Suprapubic skin (tissue), 4 donors: Measurements from ENCODE around the gene ADGRB3. TPM values are rescaled to one million over a fixed set of nuclear protein-coding genes. Genes with fewer than 3 reads are reported as not detected.

Source experiments
- DNase-seq, 2 donors: peaks; one replicate each; pipeline ENCODE4 v3.0.0-alpha.2; 2019; ENCODE audit warnings: low spot score in 2 of 2
- H3K27ac ChIP-seq: fragments of 200-600 bp; sonication (generic); one replicate; pipeline ENCODE4 v1.5.1; 2019
- H3K27me3 ChIP-seq: fragments of 200-600 bp; sonication (generic); one replicate; pipeline ENCODE4 v1.5.1; 2019
- H3K36me3 ChIP-seq: fragments of 200-600 bp; sonication (generic); one replicate; pipeline ENCODE4 v1.5.1; 2019
- H3K4me1 ChIP-seq: fragments of 200-600 bp; sonication (generic); one replicate; pipeline ENCODE4 v1.5.1; 2019
- H3K4me3 ChIP-seq: fragments of 200-600 bp; sonication (generic); one replicate; pipeline ENCODE4 v1.5.1; 2019; ENCODE audit warnings: mild to moderate bottlenecking
- H3K9me3 ChIP-seq: fragments of 200-600 bp; sonication (generic); one replicate; pipeline ENCODE4 v1.5.1; 2019
- CTCF ChIP-seq, 2 donors: fragments of 200-600 bp in 1 of 2; fragments of 450-650 bp in 1 of 2; sonication (generic) in 1 of 2; IDR thresholded peaks; one replicate each; pipeline ENCODE4 v1.5.1; 2016 to 2019; ENCODE audit warnings: antibody characterized with exemption in 2 of 2, mild to moderate bottlenecking in 1 of 2, moderate library complexity in 1 of 2
- EP300 ChIP-seq: sonication (generic); formaldehyde crosslinking; IDR thresholded peaks from one replicate; pipeline ENCODE4 v1.6.1; 2017; ENCODE audit warnings: antibody characterized with exemption
- POLR2A ChIP-seq, 2 donors: fragments of 450-650 bp; IDR thresholded peaks; one replicate each; pipeline ENCODE4 v1.6.1; 2017; ENCODE audit warnings: antibody characterized with exemption in 2 of 2, mild to moderate bottlenecking in 2 of 2, moderate library complexity in 2 of 2
- POLR2AphosphoS5 ChIP-seq, 3 donors: sonication (generic); formaldehyde crosslinking; IDR thresholded peaks; one replicate each; pipeline ENCODE4 v1.6.1; 2017; ENCODE audit warnings: antibody characterized with exemption in 3 of 3
- whole genome bisulfite sequencing: methylation state at CpG from one replicate; pipeline ENCODE4 v1.1.5; 2018; 5-methylcytosine and 5-hydroxymethylcytosine counted together
- total RNA-seq, 4 donors: library from RNA; depleted of rRNA; stranded (reverse); fragments of >200 nt; gene quantifications; one replicate each; pipeline ENCODE4 v1.1.0, GENCODE V29; 2016

ADGRB3 gene
- total RNA-seq, 4 donors from 2014 or later, result 0.42 to 2.2 (median 1.3) TPM

DNA sequence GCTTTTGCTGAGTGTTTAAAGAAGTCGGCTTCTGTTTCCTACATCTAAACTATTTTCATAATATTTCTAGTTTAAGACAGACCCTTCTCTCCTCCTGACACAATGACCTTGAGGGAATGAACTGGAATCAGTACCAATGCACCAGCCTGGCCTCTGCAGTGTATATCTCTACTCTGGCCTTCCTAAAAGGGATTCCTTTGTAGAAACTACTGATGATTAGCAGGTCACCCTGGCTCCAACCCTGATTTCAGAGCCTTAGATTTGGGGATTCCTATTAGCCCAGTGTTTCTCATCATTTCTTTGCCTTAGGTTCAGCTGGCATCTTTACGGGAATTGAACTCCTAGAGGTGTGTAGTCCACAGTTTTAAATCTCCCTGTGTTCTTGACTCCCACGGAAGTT, 75.4 kb downstream of the ADGRB3 start:
- no peaks in the 10 kb centered on the region for H3K36me3 ChIP-seq
- no peaks in the 10 kb centered on the region for H3K4me1 ChIP-seq
- H3K9me3 ChIP-seq, result no peaks in the 10 kb centered on the region
- TF ChIP-seq CTCF (IDR thresholded peaks at IDR 0.05) (no peak), EP300 (no peak), POLR2AphosphoS5 (IDR thresholded peaks at IDR 0.05) (no peak), POLR2A (IDR thresholded peaks at IDR 0.05) (no peak)
- no peak for DNase-seq
- no peaks in the 10 kb centered on the region for H3K27me3 ChIP-seq
- no peak overlapping the region for H3K27ac ChIP-seq
- 73% methylated on average over 3 of the region's 3 CpGs for WGBS
- no peak overlapping the region for H3K4me3 ChIP-seq

GRCh38 chr6:68710916-68711315, 75.8 kb downstream of the ADGRB3 start:
- no peak overlapping the region for H3K4me3 ChIP-seq

GRCh38 chr6:68711386-68712000, 76.4 kb downstream of the ADGRB3 start:
- Histone ChIP-seq H3K27me3 (no peaks in the 10 kb centered on the region), H3K36me3 (no peaks in the 10 kb centered on the region), H3K4me3 (no peak overlapping the region), H3K9me3 (no peaks in the 10 kb centered on the region), H3K27ac (no peak overlapping the region), H3K4me1 (no peaks in the 10 kb centered on the region)
- TF ChIP-seq EP300 (no peak), POLR2AphosphoS5 (IDR thresholded peaks at IDR 0.05) (no peak), POLR2A (IDR thresholded peaks at IDR 0.05) (no peak), CTCF (IDR thresholded peaks at IDR 0.05) (no peak)
- 69% methylated on average over 2 of the region's 2 CpGs for WGBS
- no peak for DNase-seq

More at GRCh38 chr6:68710916-68711315, 75.8 kb downstream of the ADGRB3 start:
- Histone ChIP-seq H3K36me3 (no peaks in the 10 kb centered on the region), H3K27me3 (no peaks in the 10 kb centered on the region), H3K9me3 (no peaks in the 10 kb centered on the region), H3K4me1 (no peaks in the 10 kb centered on the region), H3K27ac (no peak overlapping the region)
- no peak for DNase-seq
- 70% methylated on average over 3 of the region's 3 CpGs for WGBS
- TF ChIP-seq EP300 (no peak), CTCF (IDR thresholded peaks at IDR 0.05) (no peak), POLR2A (IDR thresholded peaks at IDR 0.05) (no peak), POLR2AphosphoS5 (IDR thresholded peaks at IDR 0.05) (no peak)

DNA sequence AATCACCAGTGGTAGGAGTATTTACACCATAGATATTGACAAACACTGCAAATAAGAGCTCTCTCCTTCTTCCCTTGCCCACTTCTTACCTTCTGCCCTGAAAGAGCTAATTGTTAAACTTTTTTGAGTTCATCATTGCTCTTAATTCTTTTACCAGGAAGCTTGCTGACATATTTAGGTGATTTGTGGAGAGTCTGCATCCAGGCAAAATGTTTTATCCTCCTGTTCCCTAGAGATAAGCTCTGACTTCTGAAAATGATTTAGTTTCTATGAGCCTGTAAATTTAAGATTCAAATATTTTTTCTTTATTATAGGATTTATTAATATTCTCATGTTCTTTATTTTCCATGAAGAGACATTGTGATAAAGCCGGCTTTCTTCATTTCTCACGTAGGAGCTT, 81.5 kb downstream of the ADGRB3 start:
- TF ChIP-seq EP300, result no peak
- no peak for TF ChIP-seq POLR2A (IDR thresholded peaks at IDR 0.05)
- TF ChIP-seq POLR2AphosphoS5 (IDR thresholded peaks at IDR 0.05), result no peak
- no peak for TF ChIP-seq CTCF (IDR thresholded peaks at IDR 0.05)
- H3K27ac ChIP-seq, result no peak overlapping the region
- WGBS, result 86% methylated on average over 2 of the region's 2 CpGs

DNA sequence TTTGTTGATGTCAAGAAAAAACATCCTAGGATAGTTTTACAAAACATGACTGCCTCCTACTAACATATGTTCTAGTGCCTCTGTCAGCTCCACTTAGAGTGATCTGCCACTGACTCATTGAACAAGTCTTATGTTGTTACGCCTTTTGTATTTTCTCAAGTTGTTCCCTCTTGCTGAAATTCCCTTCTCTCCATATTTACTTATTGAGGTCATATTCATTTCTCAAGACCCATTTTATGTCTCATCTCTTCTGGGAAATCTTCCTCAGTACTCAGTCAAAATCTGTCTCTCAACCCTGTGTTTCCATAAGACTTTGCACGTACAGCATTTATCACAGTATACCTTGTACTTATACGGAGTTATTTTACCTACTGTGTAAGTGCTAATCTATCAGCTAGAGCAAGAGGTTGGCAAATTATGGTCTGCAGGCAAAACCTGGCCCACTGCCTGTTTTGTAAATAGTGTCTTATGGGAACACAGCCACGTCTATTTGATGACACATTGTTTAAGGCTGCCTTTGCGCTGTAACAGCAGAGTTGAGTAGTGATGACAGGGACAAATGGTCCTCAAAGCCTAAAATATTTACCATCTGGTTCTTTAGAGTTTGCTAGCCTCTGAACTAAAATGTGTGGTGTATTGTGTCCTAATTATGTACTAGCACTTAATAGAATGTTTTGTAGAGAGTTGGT, 83.4 kb downstream of the ADGRB3 start:
- Histone ChIP-seq H3K4me1 (no peaks in the 10 kb centered on the region), H3K27me3 (no peaks in the 10 kb centered on the region), H3K27ac (peak overlapping the region; percentile 27), H3K36me3 (no peaks in the 10 kb centered on the region), H3K4me3 (no peak overlapping the region), H3K9me3 (no peaks in the 10 kb centered on the region)
- no peak for TF ChIP-seq EP300
- TF ChIP-seq CTCF (IDR thresholded peaks at IDR 0.05), result no peak
- TF ChIP-seq POLR2AphosphoS5 (IDR thresholded peaks at IDR 0.05), result no peak
- TF ChIP-seq POLR2A (IDR thresholded peaks at IDR 0.05), result no peak
- 51% methylated on average over 5 of the region's 5 CpGs for WGBS
- DNase-seq, result no peak

More for the DNA sequence above, 81.5 kb downstream of the ADGRB3 start:
- Histone ChIP-seq H3K36me3 (no peaks in the 10 kb centered on the region), H3K9me3 (no peaks in the 10 kb centered on the region), H3K4me1 (no peaks in the 10 kb centered on the region), H3K4me3 (no peak overlapping the region), H3K27me3 (no peaks in the 10 kb centered on the region)
- DNase-seq, result no peak
